NCI-H526 treated with DMSO at 0.1 percent for 48 hours (cell line): Measurements from ENCODE around the gene AMBRA1.

Experiments
- DNase-seq: peaks from one replicate; lab custom pipeline; 2025; lab: John Stamatoyannopoulos, UW

Gene AMBRA1

GRCh38 chr11:46475051-46475925 is 118.5 kb downstream of the AMBRA1 start:
- no peak for DNase-seq

DNA sequence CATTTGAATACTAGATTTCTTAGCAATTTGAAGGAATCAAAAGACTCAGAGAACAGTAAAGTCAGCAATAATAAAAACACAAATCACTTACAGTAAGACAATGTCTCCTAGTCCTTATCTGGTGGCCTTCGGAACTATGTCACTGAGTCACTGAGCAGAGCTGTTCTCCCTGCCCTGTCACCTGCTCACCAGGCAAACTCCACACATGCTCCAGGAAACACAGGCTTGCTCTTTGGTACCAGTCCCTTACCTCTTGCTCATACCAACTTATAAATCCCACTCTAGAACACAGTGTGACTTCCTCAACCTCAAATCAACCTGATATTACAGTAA is 121.2 kb downstream of the AMBRA1 start:
- DNase-seq = no peak

DNA sequence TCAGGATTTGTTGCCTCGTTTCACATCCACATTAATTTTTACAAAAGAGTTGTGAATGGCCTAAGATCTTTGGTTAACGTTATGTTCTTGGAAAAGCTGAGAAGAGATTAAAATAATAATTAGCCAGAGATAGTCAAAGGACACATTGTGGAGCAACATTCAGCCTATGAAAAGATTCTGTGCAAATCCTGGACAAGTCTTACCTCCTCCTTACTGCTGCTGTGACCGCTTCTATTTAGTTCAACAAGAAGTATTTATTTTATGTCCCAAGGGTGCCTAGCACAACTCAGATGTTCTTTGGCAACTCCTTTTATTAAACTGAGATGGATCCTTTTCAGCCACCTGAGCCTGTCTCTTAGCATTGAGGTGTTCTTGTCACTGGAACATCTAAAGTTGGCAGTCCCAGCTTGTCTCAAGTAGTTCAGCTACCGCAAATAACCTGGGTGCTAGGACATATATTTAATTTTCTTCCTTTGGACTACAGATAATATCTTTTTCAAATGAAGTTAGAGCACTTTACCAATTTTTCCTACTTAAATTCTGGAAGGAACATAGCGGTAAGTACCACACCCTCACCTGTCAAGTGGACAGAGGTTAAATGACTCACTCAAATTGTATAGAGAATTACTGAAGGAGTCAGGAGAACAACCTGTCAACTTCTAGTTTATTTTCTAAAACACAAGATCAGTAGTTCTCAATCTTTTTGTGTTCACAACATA is 121.7 kb downstream of the AMBRA1 start:
- DNase-seq = no peak

GRCh38 chr11:46469926-46470325 is 123.9 kb downstream of the AMBRA1 start:
- DNase-seq = no peak

DNA sequence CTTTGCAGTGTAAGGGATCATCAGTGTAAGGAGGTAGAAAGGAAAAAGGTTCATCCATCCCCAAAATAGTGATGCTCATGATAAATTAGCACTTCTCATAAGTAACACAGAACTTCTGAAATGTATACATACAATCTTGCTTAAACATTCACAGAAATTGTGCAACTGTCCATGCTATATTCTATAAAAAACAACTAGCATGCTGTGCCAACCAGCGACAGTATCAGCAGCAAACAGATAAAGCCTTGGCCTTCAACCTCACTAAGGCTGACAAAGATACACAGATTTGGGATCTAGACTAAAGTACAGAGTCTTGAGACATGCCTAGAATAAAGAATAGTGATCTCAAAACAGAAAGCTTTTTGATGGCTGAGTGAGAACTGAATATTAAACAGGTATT is 128.1 kb downstream of the AMBRA1 start:
- no peak for DNase-seq

DNA sequence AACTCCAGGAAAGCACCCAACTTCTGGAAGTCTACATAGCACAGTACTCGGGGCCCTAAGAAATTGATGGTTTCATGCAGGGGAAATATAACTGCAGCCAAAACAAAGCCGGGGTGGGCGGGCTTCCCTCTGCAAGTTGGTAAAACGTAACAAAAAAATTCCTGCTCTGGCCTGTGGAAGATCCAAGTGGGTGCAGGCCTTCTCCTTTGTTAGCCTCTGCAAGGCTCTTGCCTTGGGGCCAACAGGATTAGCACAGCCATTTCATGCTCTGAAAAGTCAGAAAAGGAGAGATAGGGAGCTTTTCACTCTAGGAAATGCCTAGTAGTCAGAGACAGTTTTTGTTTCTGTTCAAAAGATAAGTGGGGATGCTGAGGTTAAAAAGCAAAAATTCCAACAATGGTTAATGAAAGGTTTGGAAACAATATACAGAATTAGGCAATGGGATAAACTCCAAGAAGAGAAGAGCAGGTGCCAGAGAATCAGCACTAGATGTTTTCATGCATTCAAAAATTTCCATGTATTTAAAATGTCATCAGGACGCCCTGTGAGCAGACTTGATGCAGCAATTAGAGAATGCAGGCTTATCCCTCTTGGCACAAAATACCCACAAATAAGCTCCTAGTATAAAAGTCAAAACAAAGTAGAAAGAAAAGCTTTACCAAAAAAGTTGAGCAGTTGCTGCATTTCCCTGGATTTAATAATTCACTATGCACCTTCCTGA is 130.0 kb downstream of the AMBRA1 start:
- no peak for DNase-seq

- DNase-seq = no peak
These were observed 132.3 kb downstream of the AMBRA1 start for GRCh38 chr11:46461461-46461927.

GRCh38 chr11:46458491-46458890 is 135.3 kb downstream of the AMBRA1 start:
- DNase-seq = no peak

GRCh38 chr11:46457659-46458424 is 136.0 kb downstream of the AMBRA1 start:
- DNase-seq = no peak

DNA sequence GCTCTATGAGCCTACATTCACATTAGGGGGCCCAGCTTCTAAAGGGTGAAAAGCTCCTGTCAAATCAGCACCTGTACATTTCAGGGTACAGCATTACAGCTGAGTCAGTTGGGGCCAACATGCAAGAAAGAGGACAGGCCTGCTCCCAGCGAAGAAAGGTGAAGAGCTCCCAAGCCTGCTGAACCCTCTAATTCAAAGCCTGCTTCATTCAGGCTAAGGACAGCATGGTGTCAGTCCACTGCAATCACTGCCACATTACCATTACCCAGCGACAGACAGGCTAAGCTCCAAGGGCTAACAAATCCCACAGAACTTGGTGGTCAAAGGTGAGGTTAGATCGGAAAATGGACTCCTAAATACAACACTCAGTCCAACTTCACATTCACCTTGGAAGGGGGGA is 136.8 kb downstream of the AMBRA1 start:
- no peak for DNase-seq

GRCh38 chr11:46456269-46457001 is 137.4 kb downstream of the AMBRA1 start:
- no peak for DNase-seq

DNA sequence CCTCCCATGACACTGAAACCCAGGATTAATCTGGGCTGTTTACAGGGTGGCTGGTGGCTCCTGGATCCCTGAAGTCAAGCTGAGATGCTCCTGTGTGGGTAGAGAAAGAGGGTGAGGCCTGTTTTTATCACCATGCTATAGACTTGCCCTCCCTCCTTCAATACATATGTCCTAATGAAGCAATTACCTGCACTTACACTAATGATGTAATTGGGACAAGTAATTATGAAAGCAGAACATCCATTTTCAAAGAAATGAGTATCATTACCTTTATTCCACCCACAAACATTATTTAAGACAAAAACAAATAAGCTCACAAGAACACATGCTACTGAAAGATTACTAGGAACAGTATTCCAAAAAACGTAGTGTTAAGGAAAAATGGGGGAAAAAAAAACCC is 138.0 kb downstream of the AMBRA1 start:
- DNase-seq = no peak

GRCh38 chr11:46452918-46453517 is 140.8 kb downstream of the AMBRA1 start:
- no peak for DNase-seq

- DNase-seq = no peak
These were observed 142.1 kb downstream of the AMBRA1 start for GRCh38 chr11:46451759-46452158.

GRCh38 chr11:46450846-46451477 is 142.9 kb downstream of the AMBRA1 start:
- no peak for DNase-seq

DNA sequence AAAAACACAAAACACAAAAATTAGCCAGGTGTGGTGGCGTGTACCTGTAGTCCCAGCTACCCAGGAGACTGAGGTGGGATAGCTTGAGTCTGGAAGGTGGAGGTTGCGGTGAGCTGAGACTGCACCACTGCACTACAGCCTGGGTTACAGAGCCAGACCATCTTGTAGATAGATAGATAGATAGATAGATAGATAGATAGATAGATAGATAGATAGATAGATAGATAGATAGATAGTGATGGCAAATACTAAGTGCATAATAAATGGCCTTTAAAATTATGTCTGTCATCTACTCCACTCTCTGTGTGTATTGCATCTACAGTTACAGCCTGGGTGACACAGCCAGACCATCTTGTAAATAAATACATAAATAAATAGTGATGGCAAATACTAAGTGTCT is 146.3 kb downstream of the AMBRA1 start:
- DNase-seq = no peak

DNA sequence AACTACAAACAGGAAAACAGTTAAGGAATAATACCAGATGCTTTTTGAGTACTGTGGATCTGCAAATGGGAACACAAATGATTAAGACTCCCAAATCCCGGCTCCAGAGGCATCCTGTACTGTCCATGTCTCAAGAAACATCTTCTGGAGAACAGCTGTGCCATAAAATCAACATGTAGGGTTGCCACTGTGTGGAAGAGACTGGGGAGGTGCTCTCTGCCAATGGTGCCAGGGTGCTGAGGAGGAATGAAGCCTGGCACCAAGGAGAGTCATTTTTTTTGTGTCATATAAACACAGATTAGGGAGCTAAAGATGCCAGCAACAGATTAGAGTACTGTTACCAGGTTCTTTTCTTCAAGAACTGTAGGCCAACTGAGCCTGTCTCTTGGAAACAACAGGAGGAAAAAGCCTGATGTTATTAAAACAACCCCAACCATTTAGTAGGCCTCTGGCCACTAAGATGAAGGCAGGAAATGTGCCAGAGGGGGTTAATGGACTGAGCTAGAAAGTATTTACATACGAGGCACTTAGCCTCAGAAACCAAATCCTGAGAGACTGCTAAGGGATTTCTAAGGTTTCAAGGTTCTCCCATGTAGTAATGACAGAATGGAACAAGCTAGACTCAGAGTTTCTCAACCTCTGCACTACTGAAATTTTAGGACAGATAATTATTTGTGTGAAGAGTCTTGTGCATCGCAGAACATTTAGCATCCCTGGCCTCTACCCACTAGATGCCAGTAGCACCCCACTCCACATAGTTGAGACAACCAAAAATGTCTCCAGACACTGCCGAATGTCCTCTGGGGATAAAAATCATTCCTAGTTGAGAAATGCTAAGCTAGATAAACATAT is 147.7 kb downstream of the AMBRA1 start:
- no peak for DNase-seq

DNA sequence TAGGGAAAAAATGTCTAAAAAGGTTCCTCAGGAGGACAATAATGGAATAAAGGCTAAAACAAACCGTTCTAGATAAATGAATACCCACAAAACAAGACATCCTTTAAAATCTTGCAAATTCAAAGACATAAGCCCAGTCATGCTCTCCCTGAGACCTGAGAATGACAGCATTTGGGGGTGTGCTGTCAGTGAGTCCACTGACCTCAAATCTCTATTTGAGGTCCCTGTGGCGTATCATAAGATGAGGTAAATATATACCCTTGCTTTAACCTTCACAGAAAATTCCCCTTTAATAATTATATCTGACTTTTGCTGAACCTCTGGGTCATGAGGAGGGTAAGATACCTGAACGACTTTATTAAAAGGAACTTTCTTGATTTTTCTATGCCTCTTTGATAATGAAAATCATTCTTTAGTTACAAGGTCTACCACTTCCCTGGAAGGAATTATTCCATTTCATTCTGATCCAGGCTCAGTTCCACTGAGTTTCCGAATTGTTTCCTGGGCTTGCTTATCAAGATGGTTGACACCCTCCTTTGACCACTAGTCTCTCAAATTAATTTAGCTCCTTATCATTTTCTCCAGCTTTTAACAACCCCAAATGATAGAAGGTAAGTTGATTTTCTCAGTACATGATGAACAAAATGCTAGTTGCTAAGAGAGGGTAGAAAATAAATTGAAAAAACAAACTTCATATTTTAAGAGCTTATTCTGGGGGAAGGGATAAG is 148.5 kb downstream of the AMBRA1 start:
- DNase-seq = no peak

GRCh38 chr11:46444305-46444704 is 149.5 kb downstream of the AMBRA1 start:
- no peak for DNase-seq
